Upper lobe of left lung (tissue), 4 donors: ENCODE results near the gene SPANXD.

Experiments
- CTCF ChIP-seq, 6 experiments: fragments of 450-650 bp in 4 of 6; fragments of 200-600 bp in 2 of 6; sonication (generic) in 2 of 6; IDR thresholded peaks; one replicate each; pipeline ENCODE4 v1.5.1; 2016 to 2019; ENCODE audit warnings: antibody characterized with exemption in 6 of 6
- EP300 ChIP-seq, 4 donors: sonication (generic); formaldehyde crosslinking; IDR thresholded peaks; one replicate each; pipeline ENCODE4 v1.5.1; 2017; ENCODE audit warnings: antibody characterized with exemption in 4 of 4, control low read depth in 2 of 4
- POLR2A ChIP-seq, 4 donors: fragments of 450-650 bp; IDR thresholded peaks; one replicate each; pipeline ENCODE4 v1.5.1; 2016 to 2017; ENCODE audit warnings: antibody characterized with exemption in 4 of 4, mild to moderate bottlenecking in 2 of 4

DNA sequence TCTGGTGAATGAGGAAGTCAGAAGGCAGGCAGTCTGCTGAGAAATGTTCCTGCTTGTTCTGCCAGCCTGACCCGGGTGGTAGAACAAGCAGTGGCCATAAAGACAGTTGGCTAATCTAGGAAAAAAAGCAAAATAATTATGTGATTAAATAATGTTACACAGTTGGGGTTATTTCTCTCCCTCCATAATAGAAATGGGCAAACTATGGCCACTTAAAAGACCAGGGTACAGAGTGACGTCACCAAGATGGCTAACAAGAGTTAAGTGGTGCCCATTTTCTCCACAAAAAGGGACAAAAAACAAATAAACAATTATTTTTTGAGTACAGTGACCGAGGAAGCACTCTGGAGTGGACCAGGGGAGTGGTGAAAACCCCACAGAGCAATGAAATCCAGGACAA, 16.1 kb upstream of the SPANXD start:
- TF ChIP-seq CTCF (IDR thresholded peaks at IDR 0.05) (no peak), EP300 (IDR thresholded peaks at IDR 0.05) (no peak), POLR2A (IDR thresholded peaks at IDR 0.05) (no peak)
